Neural progenitor cell (in vitro differentiated cells): ENCODE measurements around the gene ZNF747. TPM values are rescaled to one million over a fixed set of nuclear protein-coding genes. Genes with fewer than 3 reads are reported as not detected.

Experiments
- DNase-seq: peaks from one replicate; pipeline ENCODE4 v3.0.0-alpha.2; 2016; ENCODE audit warnings: low spot score
- H2AFZ ChIP-seq: fragments of 200-600 bp; sonication (generic); replicated peaks from 2 replicates; pipeline ENCODE4 v1.6.1; 2016; ENCODE audit warnings: antibody characterized with exemption
- H3F3A ChIP-seq: fragments of 200-600 bp; sonication (generic); 2 replicates; pipeline ENCODE4 v1.6.1; 2016; ENCODE audit warnings: antibody characterized with exemption, low read depth
- H3K27ac ChIP-seq: fragments of 200-600 bp; sonication (generic); 2 replicates; pipeline ENCODE4 v1.5.1; 2016; ENCODE audit warnings: mild to moderate bottlenecking
- H3K27me3 ChIP-seq: fragments of 200-600 bp; sonication (generic); 2 replicates; pipeline ENCODE4 v1.6.1; 2016; ENCODE audit warnings: mild to moderate bottlenecking, moderate library complexity
- H3K36me3 ChIP-seq: fragments of 200-600 bp; sonication (generic); 2 replicates; pipeline ENCODE4 v1.5.1; 2016
- H3K4me1 ChIP-seq: fragments of 200-600 bp; sonication (generic); 2 replicates; pipeline ENCODE4 v1.6.1; 2016; ENCODE audit warnings: mixed run types
- H3K4me2 ChIP-seq: fragments of 200-600 bp; sonication (generic); 2 replicates; pipeline ENCODE4 v1.6.1; 2016
- H3K4me3 ChIP-seq: fragments of 200-600 bp; sonication (generic); 2 replicates; pipeline ENCODE4 v1.5.1; 2016
- H3K79me2 ChIP-seq: fragments of 200-600 bp; sonication (generic); 2 replicates; pipeline ENCODE4 v1.6.1; 2016; ENCODE audit warnings: low read depth
- H3K9ac ChIP-seq: fragments of 200-600 bp; sonication (generic); 2 replicates; pipeline ENCODE4 v1.6.1; 2016
- H3K9me3 ChIP-seq: fragments of 200-600 bp; sonication (generic); 2 replicates; pipeline ENCODE4 v1.5.1; 2016; ENCODE audit warnings: low read depth
- H4K20me1 ChIP-seq: fragments of 200-600 bp; sonication (generic); 2 replicates; pipeline ENCODE4 v1.6.1; 2016; ENCODE audit warnings: low read depth
- H3K27ac Mint-ChIP-seq: 3 replicates; pipeline ENCODE4 v1.8.0; 2021; ENCODE audit warnings: mixed read lengths
- H3K27me3 Mint-ChIP-seq: 2 replicates; pipeline ENCODE4 v1.8.0; 2022; ENCODE audit warnings: low read depth, mild to moderate bottlenecking, inconsistent platforms, moderate library complexity, mixed read lengths; ENCODE audit not compliant: insufficient read depth
- H3K36me3 Mint-ChIP-seq: 3 replicates; pipeline ENCODE4 v1.8.0; 2021; ENCODE audit warnings: mixed read lengths
- H3K4me1 Mint-ChIP-seq: 3 replicates; pipeline ENCODE4 v1.8.0; 2021; ENCODE audit warnings: mixed read lengths
- H3K4me3 Mint-ChIP-seq: 3 replicates; pipeline ENCODE4 v1.8.0; 2021; ENCODE audit warnings: mild to moderate bottlenecking, moderate library complexity, mixed read lengths
- H3K9me3 Mint-ChIP-seq: 3 replicates; pipeline ENCODE4 v1.8.0; 2020; ENCODE audit warnings: mixed read lengths
- EZH2 ChIP-seq: fragments of 200-600 bp; sonication (generic); IDR thresholded peaks from 2 replicates; pipeline ENCODE4 v1.6.1; 2017; ENCODE audit warnings: antibody characterized with exemption, mild to moderate bottlenecking, moderate library complexity
- EZH2phosphoT487 ChIP-seq: fragments of 200-600 bp; sonication (generic); IDR thresholded peaks from 2 replicates; pipeline ENCODE4 v1.6.1; 2017; ENCODE audit warnings: antibody characterized with exemption
- total RNA-seq: library from RNA; depleted of rRNA; stranded (reverse); fragments of >200 nt; gene quantifications from 2 replicates; pipeline ENCODE4 v1.2.3, GENCODE V29; 2015; ENCODE audit warnings: low replicate concordance
- TF ChIP-seq, protein P1 (sequence below): fragments of 200-600 bp; sonication (generic); IDR thresholded peaks from 2 replicates; pipeline ENCODE4 v1.5.1; 2017; ENCODE audit warnings: antibody characterized with exemption, mild to moderate bottlenecking

The ZNF747 gene
- total RNA-seq, 1 donor from 2014 or later = 7.0 TPM

DNA sequence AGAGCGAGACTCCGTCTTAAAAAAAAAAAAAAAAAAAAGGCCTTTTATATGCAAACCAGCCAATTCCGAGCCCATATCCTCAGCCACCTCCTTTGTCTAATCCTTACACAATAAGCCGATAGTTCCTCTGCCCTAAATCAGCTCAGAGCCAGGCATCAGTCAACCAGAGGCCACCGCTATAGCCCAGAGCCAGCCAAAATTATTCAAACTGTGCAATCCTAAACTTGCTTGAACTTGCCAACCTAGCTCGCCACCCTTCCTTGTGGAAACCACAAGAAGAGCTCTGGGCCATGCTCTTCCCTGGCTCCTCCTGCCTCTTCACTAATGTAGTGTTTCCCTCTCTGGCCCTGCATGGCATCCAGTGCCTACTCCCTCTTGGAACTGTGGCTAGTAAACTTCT is 44.4 kb downstream of the ZNF747 start:
- H2AFZ ChIP-seq = no peak overlapping the region
- no peaks in the 10 kb centered on the region for H3K36me3 ChIP-seq
- no peak for TF ChIP-seq EZH2
- TF ChIP-seq EZH2phosphoT487 = no peak
- TF ChIP-seq, protein P1, sequence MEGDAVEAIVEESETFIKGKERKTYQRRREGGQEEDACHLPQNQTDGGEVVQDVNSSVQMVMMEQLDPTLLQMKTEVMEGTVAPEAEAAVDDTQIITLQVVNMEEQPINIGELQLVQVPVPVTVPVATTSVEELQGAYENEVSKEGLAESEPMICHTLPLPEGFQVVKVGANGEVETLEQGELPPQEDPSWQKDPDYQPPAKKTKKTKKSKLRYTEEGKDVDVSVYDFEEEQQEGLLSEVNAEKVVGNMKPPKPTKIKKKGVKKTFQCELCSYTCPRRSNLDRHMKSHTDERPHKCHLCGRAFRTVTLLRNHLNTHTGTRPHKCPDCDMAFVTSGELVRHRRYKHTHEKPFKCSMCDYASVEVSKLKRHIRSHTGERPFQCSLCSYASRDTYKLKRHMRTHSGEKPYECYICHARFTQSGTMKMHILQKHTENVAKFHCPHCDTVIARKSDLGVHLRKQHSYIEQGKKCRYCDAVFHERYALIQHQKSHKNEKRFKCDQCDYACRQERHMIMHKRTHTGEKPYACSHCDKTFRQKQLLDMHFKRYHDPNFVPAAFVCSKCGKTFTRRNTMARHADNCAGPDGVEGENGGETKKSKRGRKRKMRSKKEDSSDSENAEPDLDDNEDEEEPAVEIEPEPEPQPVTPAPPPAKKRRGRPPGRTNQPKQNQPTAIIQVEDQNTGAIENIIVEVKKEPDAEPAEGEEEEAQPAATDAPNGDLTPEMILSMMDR = no peak
- H3K4me1 ChIP-seq = peaks cover 8% of the 10 kb centered on the region
- H3K79me2 ChIP-seq = no peaks in the 10 kb centered on the region
- H3K36me3 Mint-ChIP-seq = no peaks in the 10 kb centered on the region
- no peaks in the 10 kb centered on the region for H4K20me1 ChIP-seq
- H3K27ac Mint-ChIP-seq = no peak overlapping the region
- DNase-seq = peak; percentile 51
- no peaks in the 10 kb centered on the region for H3K9me3 Mint-ChIP-seq
- no peak overlapping the region for H3K9ac ChIP-seq
- peaks cover 6% of the 10 kb centered on the region for H3K4me1 Mint-ChIP-seq
- H3K9me3 ChIP-seq = no peaks in the 10 kb centered on the region
- H3K4me3 ChIP-seq = no peak overlapping the region
- H3K27me3 ChIP-seq = no peaks in the 10 kb centered on the region
- H3K27ac ChIP-seq = no peak overlapping the region
- H3K4me2 ChIP-seq = peak overlapping the region; percentile 14
- H3K27me3 Mint-ChIP-seq = peaks cover 12% of the 10 kb centered on the region
- no peak overlapping the region for H3K4me3 Mint-ChIP-seq
- peaks cover 3% of the 10 kb centered on the region for H3F3A ChIP-seq

DNA sequence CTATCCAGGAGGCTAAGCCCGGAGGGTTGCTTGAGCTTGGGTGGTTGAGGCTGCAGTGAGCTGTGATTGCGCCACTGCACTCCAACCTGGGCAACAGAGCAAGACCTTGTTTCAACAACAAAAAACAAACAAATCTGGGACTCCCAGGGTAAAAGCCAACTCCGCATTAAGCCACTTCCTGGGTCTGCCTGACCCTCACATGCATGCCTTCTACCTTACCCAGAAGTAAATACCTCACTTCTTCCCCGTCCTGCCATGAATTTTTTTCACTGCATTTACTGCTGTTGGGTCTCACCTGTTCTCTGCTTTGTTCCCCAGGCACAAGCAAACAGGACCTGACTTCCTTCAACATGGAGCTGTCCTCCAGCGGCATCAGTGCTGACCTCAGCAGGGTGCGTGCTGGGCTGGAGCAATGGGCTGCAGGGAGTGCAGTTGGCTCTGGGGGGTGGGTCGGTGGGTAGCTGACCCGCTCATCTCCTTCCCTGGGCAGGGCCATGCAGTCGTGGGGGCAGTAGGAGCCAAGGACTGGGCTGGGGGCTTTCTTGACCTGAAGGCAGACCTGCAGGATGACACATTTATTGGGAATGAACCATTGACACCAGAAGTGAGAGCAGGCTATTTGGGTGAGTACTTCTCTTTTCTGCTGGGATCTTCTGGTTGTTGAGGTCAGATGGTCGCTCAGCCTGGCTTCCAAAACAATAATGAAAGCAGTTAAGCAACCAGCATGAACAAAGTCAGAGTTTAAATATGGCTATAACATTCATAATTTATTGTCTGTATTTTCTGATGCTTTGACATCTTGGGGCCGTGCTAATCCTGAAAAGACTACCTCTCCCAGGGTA is 45.7 kb downstream of the ZNF747 start:
- Histone ChIP-seq H3K79me2 (no peaks in the 10 kb centered on the region), H3K27me3 (no peaks in the 10 kb centered on the region), H3K4me1 (peaks cover 8% of the 10 kb centered on the region), H3K27ac (no peak overlapping the region), H3K36me3 (no peaks in the 10 kb centered on the region), H2AFZ (peak overlapping the region; percentile 52), H4K20me1 (no peaks in the 10 kb centered on the region), H3K4me2 (no peak overlapping the region), H3K4me3 (no peak overlapping the region), H3K9ac (no peak overlapping the region), H3F3A (peaks cover 3% of the 10 kb centered on the region), H3K9me3 (no peaks in the 10 kb centered on the region)
- no peak for TF ChIP-seq EZH2
- no peak for TF ChIP-seq EZH2phosphoT487
- TF ChIP-seq, protein P1 = no peak
- DNase-seq = no peak
- Mint-ChIP-seq H3K9me3 (no peaks in the 10 kb centered on the region), H3K27me3 (peaks cover 12% of the 10 kb centered on the region), H3K36me3 (no peaks in the 10 kb centered on the region), H3K27ac (no peak overlapping the region), H3K4me3 (no peak overlapping the region), H3K4me1 (peaks cover 6% of the 10 kb centered on the region)

DNA sequence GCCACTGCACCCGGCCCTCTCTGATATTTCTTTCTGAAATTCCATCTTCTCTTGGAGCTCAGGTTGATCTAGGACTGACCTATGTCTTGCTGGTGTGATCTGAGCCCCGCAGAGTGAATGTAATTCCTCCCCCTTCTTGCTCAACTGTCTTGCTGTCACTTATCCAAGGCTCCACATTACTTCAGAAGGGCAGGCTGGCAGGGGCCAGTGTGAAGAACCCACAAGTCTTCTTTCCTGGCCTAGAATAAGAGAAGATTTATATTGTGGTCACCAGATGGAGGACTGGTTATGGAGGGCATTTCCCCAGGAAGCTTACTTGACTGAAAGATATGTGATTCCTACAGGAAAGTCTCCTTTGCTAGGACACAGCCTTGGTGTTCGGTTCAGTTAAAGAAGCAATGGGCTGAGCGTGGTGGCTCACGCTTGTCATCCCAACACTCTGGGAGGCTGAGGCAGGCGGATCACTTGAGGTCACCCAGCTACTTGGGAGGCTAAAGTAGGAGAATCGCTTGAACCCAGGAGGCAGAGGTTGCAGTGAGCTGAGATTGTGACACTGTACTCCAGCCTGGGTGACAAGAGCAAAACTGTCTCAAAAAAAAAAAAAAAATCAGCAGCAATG is 48.7 kb downstream of the ZNF747 start:
- Histone ChIP-seq H3K4me1 (peaks cover 8% of the 10 kb centered on the region), H3K27ac (no peak overlapping the region), H3F3A (peaks cover 3% of the 10 kb centered on the region), H3K36me3 (no peaks in the 10 kb centered on the region), H3K9me3 (no peaks in the 10 kb centered on the region), H3K27me3 (no peaks in the 10 kb centered on the region), H3K79me2 (no peaks in the 10 kb centered on the region), H2AFZ (no peak overlapping the region), H3K4me2 (no peak overlapping the region), H3K9ac (no peak overlapping the region), H4K20me1 (no peaks in the 10 kb centered on the region), H3K4me3 (no peak overlapping the region)
- no peaks in the 10 kb centered on the region for H3K9me3 Mint-ChIP-seq
- H3K4me3 Mint-ChIP-seq = no peak overlapping the region
- DNase-seq = no peak
- H3K36me3 Mint-ChIP-seq = no peaks in the 10 kb centered on the region
- TF ChIP-seq, protein P1 = no peak
- TF ChIP-seq EZH2phosphoT487 (no peak), EZH2 (no peak)
- peaks cover 6% of the 10 kb centered on the region for H3K4me1 Mint-ChIP-seq
- H3K27me3 Mint-ChIP-seq = peaks cover 12% of the 10 kb centered on the region
- peak overlapping the region; percentile 28 for H3K27ac Mint-ChIP-seq
